HCT116 (cell line): ENCODE measurements around the gene ABCC5. TPM values are rescaled to one million over a fixed set of nuclear protein-coding genes. Genes with fewer than 3 reads are reported as not detected.

ENCODE experiments used
- ATAC-seq: fragments of 200-7000 bp; cut with Tn5 transposase; 2 replicates; pipeline ENCODE4 v1.9.1; 2020; ENCODE audit warnings: mild to moderate bottlenecking, moderate library complexity
- BruUV-seq: library from RNA; stranded (reverse); fragments of 400-500 nt; replicated peaks from 2 replicates; lab custom pipeline; 2021; lab: Mats Ljungman, UMichigan
- CTCF ChIA-PET: fragments of 300-600 bp; sonication (Branson Sonifier 250); formaldehyde crosslinking; loops from one replicate; lab custom pipeline; 2021; ENCODE audit warnings: antibody characterized with exemption; lab: Charles Lee
- POLR2A ChIA-PET: fragments of 300-600, 350-600 bp; sonication (Branson Sonifier 250); formaldehyde crosslinking; loops from one replicate; lab custom pipeline; 2021; ENCODE audit warnings: antibody characterized with exemption; lab: Charles Lee
- RAD21 ChIA-PET, 2 experiments: fragments of 300-600 bp; sonication (Branson Sonifier 250); formaldehyde crosslinking; loops; one replicate each; lab custom pipeline; 2023; ENCODE audit warnings: low total read pairs in 2 of 2; ENCODE audit not compliant: uncharacterized antibody in 2 of 2, unreplicated experiment in 2 of 2, low non-redundant PET in 1 of 2; lab: Charles Lee
- DNase-seq: peaks from one replicate; pipeline ENCODE4 v3.0.0-alpha.2; 2010; ENCODE audit warnings: low read depth, low spot score
- H2AFZ ChIP-seq: fragments of 200-600 bp; shearing (Covaris generic), sonication (generic); 2 replicates; pipeline ENCODE4 v1.6.1; 2017; ENCODE audit warnings: low read depth, mixed run types, mixed read lengths, antibody characterized with exemption, low read length; ENCODE audit not compliant: poor library complexity, severe bottlenecking
- H3K27ac ChIP-seq: 2 replicates; pipeline ENCODE4 v1.5.1; 2012; ENCODE audit warnings: low read depth, low read length
- H3K27me3 ChIP-seq: fragments of 200-600 bp; sonication (generic); 2 replicates; pipeline ENCODE4 v1.6.1; 2016; ENCODE audit warnings: mixed run types, low read length, mixed read lengths; ENCODE audit not compliant: insufficient read depth
- H3K36me3 ChIP-seq, 2 experiments: fragments of 200-500 bp in 1 of 2; fragments of 200-600 bp in 1 of 2; sonication (Bioruptor generic) in 1 of 2; sonication (generic) in 1 of 2; 2 replicates each; pipeline versions ENCODE4 v1.5.1 to v1.6.1; 2014 to 2016; ENCODE audit warnings: low read length in 2 of 2, inconsistent platforms in 1 of 2, mixed read lengths in 1 of 2, mixed run types in 1 of 2; ENCODE audit not compliant: insufficient read depth in 2 of 2, control insufficient read depth in 1 of 2
- H3K4me1 ChIP-seq, 2 experiments: fragments of 200-600 bp in 1 of 2; sonication (generic) in 1 of 2; 2 replicates each; pipeline versions ENCODE4 v1.5.1 to v1.6.1; 2012 to 2017; ENCODE audit warnings: low read length in 2 of 2, inconsistent platforms in 1 of 2, mild to moderate bottlenecking in 1 of 2, mixed read lengths in 1 of 2, mixed run types in 1 of 2, moderate library complexity in 1 of 2; ENCODE audit not compliant: insufficient read depth in 2 of 2, control insufficient read depth in 1 of 2
- H3K4me2 ChIP-seq: fragments of 200-600 bp; sonication (generic); 2 replicates; pipeline ENCODE4 v1.6.1; 2017; ENCODE audit warnings: mixed run types, low read length, mixed read lengths
- H3K4me3 ChIP-seq, 2 experiments: fragments of 200-600 bp in 1 of 2; sonication (generic) in 1 of 2; replicated peaks in 1 of 2; 2 replicates each; pipeline ENCODE4 v1.5.1; 2011 to 2016; ENCODE audit warnings: low read length in 2 of 2, control low read depth in 1 of 2, low read depth in 1 of 2, mild to moderate bottlenecking in 1 of 2, mixed read lengths in 1 of 2, mixed run types in 1 of 2
- H3K79me2 ChIP-seq: fragments of 200-600 bp; sonication (generic); 2 replicates; pipeline ENCODE4 v1.6.1; 2017; ENCODE audit warnings: mild to moderate bottlenecking, mixed run types, low read length, moderate library complexity, mixed read lengths; ENCODE audit not compliant: insufficient read depth
- H3K9ac ChIP-seq: fragments of 200-600 bp; sonication (generic); 2 replicates; pipeline ENCODE4 v1.6.1; 2016; ENCODE audit warnings: low read length, mixed read lengths
- H3K9me2 ChIP-seq: fragments of 200-600 bp; sonication (generic), shearing (Covaris generic); 2 replicates; pipeline ENCODE4 v1.6.1; 2017; ENCODE audit warnings: mixed run types, mild to moderate bottlenecking, moderate library complexity; ENCODE audit not compliant: insufficient read depth
- H3K9me3 ChIP-seq, 2 experiments: fragments of 200-500 bp in 1 of 2; fragments of 200-600 bp in 1 of 2; sonication (Bioruptor generic) in 1 of 2; sonication (generic) in 1 of 2; 2 replicates each; pipeline ENCODE4 v1.6.1; 2014 to 2017; ENCODE audit warnings: low read length in 2 of 2, mixed read lengths in 2 of 2, inconsistent platforms in 1 of 2, low read depth in 1 of 2, mild to moderate bottlenecking in 1 of 2, mixed run types in 1 of 2, moderate library complexity in 1 of 2; ENCODE audit not compliant: control insufficient read depth in 1 of 2, insufficient read depth in 1 of 2
- H4K20me1 ChIP-seq: fragments of 200-600 bp; sonication (generic), shearing (Covaris generic); 2 replicates; pipeline ENCODE4 v1.6.1; 2017; ENCODE audit warnings: mixed run types, mild to moderate bottlenecking, moderate library complexity; ENCODE audit not compliant: insufficient read depth
- CEBPB ChIP-seq: IDR thresholded peaks from 2 replicates; pipeline ENCODE4 v1.6.1; 2012; ENCODE audit warnings: low read depth
- ELF1 ChIP-seq: IDR thresholded peaks from 2 replicates; pipeline ENCODE4 v1.6.1; 2012; ENCODE audit warnings: low read depth, borderline replicate concordance
- EZH2phosphoT487 ChIP-seq: fragments of 200-600 bp; IDR thresholded peaks from 2 replicates; pipeline ENCODE4 v1.6.1; 2018; ENCODE audit warnings: antibody characterized with exemption, borderline replicate concordance
- JUND ChIP-seq: IDR thresholded peaks from 2 replicates; pipeline ENCODE4 v1.6.1; 2012
- POLR2AphosphoS5 ChIP-seq: IDR thresholded peaks from 2 replicates; pipeline ENCODE4 v1.6.1; 2011; ENCODE audit warnings: mild to moderate bottlenecking, low read depth, low read length, moderate library complexity
- TCF7L2 ChIP-seq: IDR thresholded peaks from 2 replicates; pipeline ENCODE4 v1.7.0; 2011; ENCODE audit warnings: borderline replicate concordance, inconsistent platforms; ENCODE audit not compliant: insufficient read depth, insufficient read length; ENCODE audit errors: extremely low read depth
- YY1 ChIP-seq: IDR thresholded peaks from 2 replicates; pipeline ENCODE4 v1.6.1; 2011; ENCODE audit warnings: low read length, low read depth, moderate library complexity, mild to moderate bottlenecking; ENCODE audit not compliant: insufficient replicate concordance; ENCODE audit errors: extremely low read depth
- intact Hi-C: fragments of 100-400 bp; cut with micrococcal nuclease; formaldehyde crosslinking; loops from 2 replicates; pipeline ENCODE4 v1.10.0; 2022
- total RNA-seq: library from RNA; stranded (reverse); gene quantifications from one replicate; pipeline ENCODE4 v1.2.1, GENCODE V29; 2021; ENCODE audit not compliant: unreplicated experiment
- TF ChIP-seq, protein P1 (sequence below): IDR thresholded peaks from 2 replicates; pipeline ENCODE4 v1.6.1; 2012
- TF ChIP-seq, protein P2 (sequence below), 3 experiments: fragments of 200-600 bp in 1 of 3; sonication (generic) in 1 of 3; IDR thresholded peaks in 2 of 3; conservative IDR thresholded peaks in 1 of 3; 2 replicates each; pipeline ENCODE4 v1.5.1; 2012 to 2017; ENCODE audit warnings: low read depth in 2 of 3, low read length in 2 of 3, antibody characterized with exemption in 1 of 3, borderline replicate concordance in 1 of 3, control low read depth in 1 of 3, mild to moderate bottlenecking in 1 of 3, mixed read lengths in 1 of 3, mixed run types in 1 of 3, moderate library complexity in 1 of 3; ENCODE audit not compliant: insufficient read depth in 1 of 3

Gene ABCC5
- total RNA-seq, 1 experiment from 2014 or later = 16.9 TPM

DNA sequence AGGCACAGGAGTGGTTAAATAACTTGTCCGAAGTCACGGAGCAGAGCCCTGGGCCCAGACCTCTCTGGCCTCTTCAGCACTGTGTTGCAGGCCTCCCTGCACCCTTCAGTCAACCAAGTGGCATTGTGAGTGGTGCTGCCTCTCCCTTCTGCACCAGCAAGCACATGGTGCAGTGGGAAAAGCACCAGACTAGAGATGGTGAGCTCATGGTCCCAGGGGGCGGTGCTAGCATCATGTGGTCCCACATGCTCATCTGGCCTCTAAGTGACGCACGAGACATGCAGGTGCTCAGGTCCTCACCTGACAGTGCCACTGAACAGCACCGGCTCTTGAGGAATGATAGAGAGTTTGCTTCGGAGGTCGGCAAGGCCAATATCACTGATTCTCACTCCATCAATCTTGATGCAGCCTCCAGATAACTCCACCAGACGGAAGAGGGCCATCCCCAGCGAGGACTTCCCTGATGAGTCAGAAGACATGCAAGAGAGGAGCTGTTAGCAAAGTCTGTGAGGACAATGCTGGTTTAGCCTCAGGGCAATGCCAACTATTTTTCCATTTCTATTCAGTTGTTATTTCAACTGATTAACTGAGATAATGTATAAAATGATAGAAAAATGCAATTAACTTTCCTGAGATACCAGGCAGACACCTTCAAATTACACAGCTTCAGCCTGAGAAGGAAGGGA, 79.9 kb downstream of the ABCC5 start:
- Histone ChIP-seq H2AFZ (no peak overlapping the region), H3K79me2 (no peaks in the 10 kb centered on the region), H3K4me1 (no peaks in the 10 kb centered on the region), H3K9ac (no peak overlapping the region), H4K20me1 (no peaks in the 10 kb centered on the region), H3K27me3 (no peaks in the 10 kb centered on the region), H3K4me2 (no peak overlapping the region), H3K9me3 (no peaks in the 10 kb centered on the region), H3K4me3 (no peak overlapping the region), H3K36me3 (peaks cover 0 to 3% of the 10 kb centered on the region in 2 experiments; a peak in 1 of 4 replicates), H3K27ac (no peak overlapping the region)
- ChIA-PET CTCF (no interaction called here), POLR2A (no interaction called here), RAD21 (no interaction called here)
- ATAC-seq (no peak), DNase-seq (no peak)
- no TSS peak for BruUV-seq
- TF ChIP-seq EZH2phosphoT487 (no peak), POLR2AphosphoS5 (no peak), CEBPB (no peak), TCF7L2 (no peak), ELF1 (no peak), JUND (no peak), YY1 (no peak)
- TF ChIP-seq, protein P1, sequence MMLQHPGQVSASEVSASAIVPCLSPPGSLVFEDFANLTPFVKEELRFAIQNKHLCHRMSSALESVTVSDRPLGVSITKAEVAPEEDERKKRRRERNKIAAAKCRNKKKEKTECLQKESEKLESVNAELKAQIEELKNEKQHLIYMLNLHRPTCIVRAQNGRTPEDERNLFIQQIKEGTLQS = no peak
- TF ChIP-seq, protein P2, sequence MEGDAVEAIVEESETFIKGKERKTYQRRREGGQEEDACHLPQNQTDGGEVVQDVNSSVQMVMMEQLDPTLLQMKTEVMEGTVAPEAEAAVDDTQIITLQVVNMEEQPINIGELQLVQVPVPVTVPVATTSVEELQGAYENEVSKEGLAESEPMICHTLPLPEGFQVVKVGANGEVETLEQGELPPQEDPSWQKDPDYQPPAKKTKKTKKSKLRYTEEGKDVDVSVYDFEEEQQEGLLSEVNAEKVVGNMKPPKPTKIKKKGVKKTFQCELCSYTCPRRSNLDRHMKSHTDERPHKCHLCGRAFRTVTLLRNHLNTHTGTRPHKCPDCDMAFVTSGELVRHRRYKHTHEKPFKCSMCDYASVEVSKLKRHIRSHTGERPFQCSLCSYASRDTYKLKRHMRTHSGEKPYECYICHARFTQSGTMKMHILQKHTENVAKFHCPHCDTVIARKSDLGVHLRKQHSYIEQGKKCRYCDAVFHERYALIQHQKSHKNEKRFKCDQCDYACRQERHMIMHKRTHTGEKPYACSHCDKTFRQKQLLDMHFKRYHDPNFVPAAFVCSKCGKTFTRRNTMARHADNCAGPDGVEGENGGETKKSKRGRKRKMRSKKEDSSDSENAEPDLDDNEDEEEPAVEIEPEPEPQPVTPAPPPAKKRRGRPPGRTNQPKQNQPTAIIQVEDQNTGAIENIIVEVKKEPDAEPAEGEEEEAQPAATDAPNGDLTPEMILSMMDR (IDR thresholded peaks at IDR 0.05 in 2 of 3, conservative IDR thresholded peaks at IDR 0.05 in 1 of 3; ENCODE audit: borderline replicate concordance in 1 of 3, insufficient read depth in 1 of 3, low read depth in 2 of 3, low read length in 2 of 3) = no peak
- TF ChIP-seq, all 23 proteins: peak for 0
- intact Hi-C loops = no loop called here
- H3K9me2 ChIP-seq = no peaks in the 10 kb centered on the region
